GM18511 (cell line): Measurements from ENCODE around the gene TLDC2.
"Not testable (repeated sequence)": the region's sequence is repeated elsewhere in the genome, so short reads cannot be mapped to it uniquely, and the experiment has no call there.

Source experiments
- ATAC-seq: cut with Tn5 transposase; IDR thresholded peaks from one replicate; pipeline ENCODE4 v1.9.1; 2021; ENCODE audit warnings: mild to moderate bottlenecking, moderate library complexity; ENCODE audit not compliant: unreplicated experiment

The TLDC2 gene

GRCh38 chr20:36875702-36876472 is at the start of gene TLDC2:
TLDC2 (plus strand) TSS chr20:36876138; CDS start chr20:36876175, 37 bp downstream.
- ATAC-seq: no peak

GRCh38 chr20:36826554-36827244 is 49.2 kb upstream of the TLDC2 start:
- ATAC-seq: no peak

GRCh38 chr20:36827541-36828279 is 48.2 kb upstream of the TLDC2 start:
- peak; percentile 81 for ATAC-seq

GRCh38 chr20:36830791-36831691 is 44.9 kb upstream of the TLDC2 start:
- ATAC-seq: no peak

GRCh38 chr20:36832791-36833190 is 43.1 kb upstream of the TLDC2 start:
- no peak for ATAC-seq

- ATAC-seq: no peak
Observed at GRCh38 chr20:36833275-36834020, 42.5 kb upstream of the TLDC2 start.

GRCh38 chr20:36835025-36835424 is 40.9 kb upstream of the TLDC2 start:
- ATAC-seq: no peak

- peak; percentile 90 for ATAC-seq
Observed at GRCh38 chr20:36835453-36836198, 40.3 kb upstream of the TLDC2 start.

GRCh38 chr20:36836591-36837269 is 39.2 kb upstream of the TLDC2 start:
- ATAC-seq: no peak

- ATAC-seq: not testable (repeated sequence)
Observed at GRCh38 chr20:36838376-36838775, 37.6 kb upstream of the TLDC2 start.

GRCh38 chr20:36839150-36839549 is 36.8 kb upstream of the TLDC2 start:
- ATAC-seq: no peak

- not testable (repeated sequence) for ATAC-seq
Observed at GRCh38 chr20:36841030-36841429, 34.9 kb upstream of the TLDC2 start.

GRCh38 chr20:36845288-36845971 is 30.5 kb upstream of the TLDC2 start:
- no peak for ATAC-seq

GRCh38 chr20:36847009-36847709 is 28.8 kb upstream of the TLDC2 start:
- no peak for ATAC-seq

- ATAC-seq: no peak
Observed at GRCh38 chr20:36847710-36848040, 28.3 kb upstream of the TLDC2 start.

GRCh38 chr20:36848078-36848660 is 27.8 kb upstream of the TLDC2 start:
- no peak for ATAC-seq

GRCh38 chr20:36848677-36849076 is 27.3 kb upstream of the TLDC2 start:
- ATAC-seq: no peak
